Epithelial cell of esophagus (primary cell): ENCODE results near the gene OR5K3.
A peak's percentile ranks its signal among the peaks of the same experiment; 100 is the strongest.
"Not testable (repeated sequence)": the region's sequence is repeated elsewhere in the genome, so short reads cannot be mapped to it uniquely, and the experiment has no call there.

ENCODE experiments used
- DNase-seq: peaks from one replicate; pipeline ENCODE4 v3.0.0; 2010; ENCODE audit warnings: low read depth
- H3K4me3 ChIP-seq: 2 replicates; pipeline ENCODE4 v1.5.1; 2011; ENCODE audit warnings: mild to moderate bottlenecking, low read length, control low read depth
- CTCF ChIP-seq: IDR thresholded peaks from 2 replicates; pipeline ENCODE4 v1.5.1; 2011; ENCODE audit warnings: low read depth, mild to moderate bottlenecking, low read length, control low read depth, inconsistent platforms; ENCODE audit not compliant: insufficient read depth; ENCODE audit errors: missing control alignments

The OR5K3 gene

DNA sequence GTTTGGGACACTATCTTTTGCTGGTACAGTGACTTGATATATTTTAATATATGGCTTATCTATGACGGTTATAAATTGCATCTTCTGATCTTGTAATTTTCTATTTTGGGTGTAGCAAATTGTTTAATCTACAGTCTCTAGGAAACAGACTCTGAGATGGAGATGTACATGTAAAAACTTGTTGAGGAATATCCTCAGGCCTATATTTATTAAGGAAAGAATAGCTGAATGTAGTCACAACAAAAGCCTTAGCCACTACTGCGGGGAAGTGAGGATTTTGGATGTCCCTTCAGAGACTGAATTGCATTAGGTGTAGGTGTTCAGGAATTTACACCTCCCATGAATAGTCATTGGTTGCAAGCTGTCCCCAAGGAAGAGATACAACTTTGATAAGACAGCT, 13.8 kb upstream of the OR5K3 start:
- TF ChIP-seq CTCF = no peak
- peak; percentile 56 for DNase-seq
- H3K4me3 ChIP-seq = no peak overlapping the region

DNA sequence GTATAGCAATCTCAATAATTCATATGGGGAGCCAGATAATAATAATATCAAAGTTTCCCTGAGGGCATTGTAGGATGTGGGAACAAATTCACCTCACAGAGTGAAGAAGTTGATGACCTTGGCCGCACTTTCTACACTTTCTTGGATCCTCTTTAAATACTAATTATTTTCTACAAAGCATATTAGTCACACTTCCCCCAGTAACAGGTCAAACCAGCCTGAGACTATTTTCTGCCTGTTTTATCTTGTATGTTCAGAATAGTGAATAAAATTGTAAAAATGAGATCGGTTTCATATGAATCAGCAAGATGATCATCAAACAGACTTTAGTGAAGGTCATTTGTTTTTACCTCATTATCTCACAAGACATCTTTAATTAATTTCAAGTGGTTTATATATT, 2.3 kb upstream of the OR5K3 start:
- DNase-seq = peak; percentile 84
- H3K4me3 ChIP-seq = no peak overlapping the region
- TF ChIP-seq CTCF = no peak

GRCh38 chr3:98395101-98395500, 4.6 kb downstream of the OR5K3 start:
- no peak for DNase-seq
- no peak for TF ChIP-seq CTCF
- no peak overlapping the region for H3K4me3 ChIP-seq

- not testable (repeated sequence) for DNase-seq, H3K4me3 ChIP-seq
These were observed 6.0 kb downstream of the OR5K3 start for GRCh38 chr3:98396482-98396881.

GRCh38 chr3:98398513-98398912, 8.0 kb downstream of the OR5K3 start:
- H3K4me3 ChIP-seq = no peak overlapping the region
- no peak for DNase-seq

DNA sequence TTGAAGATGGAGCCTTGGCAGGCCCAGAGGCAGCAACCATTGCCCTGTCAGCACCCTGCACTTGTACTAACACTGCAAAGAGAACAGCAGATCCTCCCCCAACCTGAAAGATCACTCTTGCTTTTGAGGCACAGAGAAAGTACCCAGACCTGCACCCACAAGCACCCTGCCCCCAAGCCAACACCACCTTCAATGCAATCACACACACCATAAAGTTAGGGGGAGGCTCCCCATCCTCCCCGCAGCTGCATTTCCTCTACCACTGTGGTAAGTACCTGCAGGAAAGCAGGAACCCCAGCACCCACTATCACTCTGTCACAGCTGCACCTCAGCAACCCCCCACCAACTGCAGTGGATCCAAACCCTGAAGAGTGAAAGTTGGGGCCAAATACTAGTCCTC, 12.0 kb downstream of the OR5K3 start:
- no peak for DNase-seq
- no peak overlapping the region for H3K4me3 ChIP-seq
- no peak for TF ChIP-seq CTCF

More at GRCh38 chr3:98398513-98398912, 8.0 kb downstream of the OR5K3 start:
- TF ChIP-seq CTCF = no peak

- no peak overlapping the region for H3K4me3 ChIP-seq
- no peak for TF ChIP-seq CTCF
- DNase-seq = no peak
These were observed 13.5 kb downstream of the OR5K3 start for GRCh38 chr3:98404010-98404409.

- DNase-seq = no peak
- H3K4me3 ChIP-seq = no peak overlapping the region
- TF ChIP-seq CTCF = no peak
These were observed 15.6 kb downstream of the OR5K3 start for GRCh38 chr3:98406034-98406433.
